Right lobe of liver (tissue), 4 donors: ENCODE data around the gene ARHGAP42.

ENCODE experiments used
- POLR2A ChIP-seq: fragments of 450-650 bp; IDR thresholded peaks from one replicate; pipeline ENCODE4 v1.6.1; 2017; ENCODE audit warnings: antibody characterized with exemption, mild to moderate bottlenecking
- TF ChIP-seq, protein P1 (sequence below), 4 donors: fragments of 200-600 bp in 3 of 4; fragments of 450-650 bp in 1 of 4; IDR thresholded peaks; one replicate each; pipeline versions ENCODE4 v1.5.1 to v1.8.0; 2016 to 2022; ENCODE audit warnings: antibody characterized with exemption in 4 of 4, mild to moderate bottlenecking in 2 of 4
- donor health status: DM: no; HTN: no; CAD: no.
- donor health status: DM: no; HTN: no; CAD: no.
- donor health status: DM: no; HTN: yes; CAD: no.

- TF ChIP-seq, protein P1, sequence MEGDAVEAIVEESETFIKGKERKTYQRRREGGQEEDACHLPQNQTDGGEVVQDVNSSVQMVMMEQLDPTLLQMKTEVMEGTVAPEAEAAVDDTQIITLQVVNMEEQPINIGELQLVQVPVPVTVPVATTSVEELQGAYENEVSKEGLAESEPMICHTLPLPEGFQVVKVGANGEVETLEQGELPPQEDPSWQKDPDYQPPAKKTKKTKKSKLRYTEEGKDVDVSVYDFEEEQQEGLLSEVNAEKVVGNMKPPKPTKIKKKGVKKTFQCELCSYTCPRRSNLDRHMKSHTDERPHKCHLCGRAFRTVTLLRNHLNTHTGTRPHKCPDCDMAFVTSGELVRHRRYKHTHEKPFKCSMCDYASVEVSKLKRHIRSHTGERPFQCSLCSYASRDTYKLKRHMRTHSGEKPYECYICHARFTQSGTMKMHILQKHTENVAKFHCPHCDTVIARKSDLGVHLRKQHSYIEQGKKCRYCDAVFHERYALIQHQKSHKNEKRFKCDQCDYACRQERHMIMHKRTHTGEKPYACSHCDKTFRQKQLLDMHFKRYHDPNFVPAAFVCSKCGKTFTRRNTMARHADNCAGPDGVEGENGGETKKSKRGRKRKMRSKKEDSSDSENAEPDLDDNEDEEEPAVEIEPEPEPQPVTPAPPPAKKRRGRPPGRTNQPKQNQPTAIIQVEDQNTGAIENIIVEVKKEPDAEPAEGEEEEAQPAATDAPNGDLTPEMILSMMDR (IDR thresholded peaks at IDR 0.05), result no peak
- no peak for TF ChIP-seq POLR2A
These were observed 274.5 kb downstream of the ARHGAP42 start for GRCh38 chr11:100961633-100962032.
